Stomach smooth muscle (tissue), 2 donors: ENCODE data around the gene ZNF160.

Source experiments
- H3K27ac ChIP-seq: one replicate; pipeline ENCODE4 v1.7.0; 2013; ENCODE audit warnings: mild to moderate bottlenecking, low read length, inconsistent platforms
- H3K27me3 ChIP-seq, 2 donors: one replicate each; pipeline ENCODE4 v1.7.0; 2013; ENCODE audit warnings: low read length in 2 of 2; ENCODE audit not compliant: insufficient read depth in 2 of 2, control insufficient read depth in 1 of 2
- H3K36me3 ChIP-seq, 2 donors: one replicate each; pipeline ENCODE4 v1.7.0; 2013; ENCODE audit warnings: low read length in 2 of 2; ENCODE audit not compliant: control insufficient read depth in 2 of 2, insufficient read depth in 2 of 2
- H3K4me1 ChIP-seq: one replicate; pipeline ENCODE4 v1.7.0; 2013; ENCODE audit warnings: low read length; ENCODE audit not compliant: control insufficient read depth, insufficient read depth
- H3K4me3 ChIP-seq, 2 donors: one replicate each; pipeline ENCODE4 v1.7.0; 2013; ENCODE audit warnings: low read length in 2 of 2
- H3K9ac ChIP-seq, 2 donors: one replicate each; pipeline ENCODE4 v1.7.0; 2013; ENCODE audit warnings: low read length in 2 of 2, mild to moderate bottlenecking in 1 of 2
- H3K9me3 ChIP-seq, 2 donors: one replicate each; pipeline ENCODE4 v1.7.0; 2013; ENCODE audit warnings: low read length in 2 of 2; ENCODE audit not compliant: control insufficient read depth in 2 of 2
- donor health status: healthy.
- donor health status: Pancreatic carcinoma.

The ZNF160 gene

DNA sequence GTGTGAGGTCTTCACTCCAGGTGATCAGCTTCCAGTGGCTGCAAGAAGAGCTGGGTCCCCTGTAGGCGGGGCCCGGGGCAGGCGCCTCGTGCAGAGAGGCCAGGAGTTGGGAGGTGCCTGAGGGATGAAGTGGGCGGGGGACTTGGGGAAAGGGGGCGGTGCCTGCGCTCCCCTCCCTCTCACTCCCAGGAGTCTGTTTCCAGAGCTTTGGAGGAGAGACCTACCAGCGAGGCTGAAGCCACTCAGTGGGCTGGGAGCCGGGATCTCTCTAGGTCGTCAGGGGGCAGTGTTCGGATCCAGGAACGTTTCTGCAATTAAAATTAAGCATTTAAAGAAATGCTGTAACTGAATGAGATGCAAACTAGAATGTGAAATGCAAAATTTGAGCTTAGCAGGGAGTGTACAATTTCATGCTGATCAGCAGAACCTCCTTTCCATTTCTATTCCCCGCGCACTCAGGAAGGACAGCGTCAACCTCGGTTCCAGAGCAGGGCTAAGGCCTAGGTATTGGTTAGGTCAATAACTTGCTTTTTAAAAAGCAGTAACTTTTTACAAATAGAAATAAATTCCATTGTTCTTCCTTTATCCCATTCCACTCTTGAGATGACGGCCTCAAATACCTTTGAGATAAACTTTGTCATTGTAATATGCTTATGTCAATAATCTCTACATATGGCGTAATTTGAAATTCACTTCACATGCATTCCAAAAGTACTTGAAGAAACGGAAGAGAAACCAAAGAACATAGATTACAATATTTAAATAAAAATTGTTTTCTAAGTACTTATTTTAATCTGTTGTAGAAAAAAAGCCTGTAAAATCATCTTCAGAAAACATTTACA, 11.6 kb downstream of the ZNF160 start:
- Histone ChIP-seq H3K27ac (no peak overlapping the region), H3K4me3 (no peak overlapping the region), H3K9me3 (no peaks in the 10 kb centered on the region), H3K4me1 (no peaks in the 10 kb centered on the region), H3K27me3 (no peaks in the 10 kb centered on the region), H3K36me3 (peaks cover 25 to 30% of the 10 kb centered on the region in 2 donors), H3K9ac (no peak overlapping the region)

DNA sequence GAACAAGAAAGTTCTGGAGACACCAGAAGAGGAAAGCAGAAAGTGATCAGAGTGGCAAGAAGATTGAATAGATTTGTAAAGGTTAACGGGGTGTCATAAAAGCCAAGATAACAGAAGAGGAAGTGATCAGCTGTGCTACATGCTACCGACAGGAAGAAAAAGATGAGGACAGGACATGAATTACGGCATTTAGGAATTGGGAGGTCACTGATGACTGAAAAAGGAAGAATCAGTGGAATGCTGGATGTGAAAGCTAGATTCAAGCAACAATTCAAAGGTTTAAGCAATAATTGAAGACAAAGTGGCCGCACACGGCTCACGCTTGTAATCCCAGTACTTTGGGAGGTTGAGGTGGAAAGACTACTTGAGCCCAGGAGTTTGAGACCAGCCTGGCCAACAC, 15.1 kb downstream of the ZNF160 start:
- Histone ChIP-seq H3K9ac (no peak overlapping the region), H3K27me3 (no peaks in the 10 kb centered on the region), H3K4me3 (no peak overlapping the region), H3K9me3 (no peaks in the 10 kb centered on the region), H3K36me3 (peaks cover 49 to 54% of the 10 kb centered on the region in 2 donors), H3K4me1 (no peaks in the 10 kb centered on the region), H3K27ac (no peak overlapping the region)

DNA sequence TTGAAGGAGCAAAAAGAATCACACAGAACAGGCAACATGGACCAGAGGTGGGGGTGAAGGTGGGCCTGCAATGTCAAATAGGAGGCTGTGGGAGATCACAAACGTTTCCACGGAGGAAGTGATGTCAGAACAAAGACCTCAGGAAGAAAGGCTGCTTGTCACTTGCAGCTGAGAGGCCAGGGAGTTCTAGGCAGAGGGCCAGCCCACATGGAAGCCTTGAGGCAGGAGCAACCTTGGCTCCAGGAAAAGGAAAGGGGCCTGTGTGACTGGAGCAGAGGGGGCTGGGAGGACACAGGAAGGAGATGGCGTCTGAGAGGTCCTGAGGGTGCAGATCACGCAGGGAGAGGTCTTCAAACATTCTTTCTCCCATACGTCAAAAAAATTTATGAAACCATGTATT, 16.3 kb downstream of the ZNF160 start:
- Histone ChIP-seq H3K9ac (no peak overlapping the region), H3K9me3 (no peaks in the 10 kb centered on the region), H3K27ac (no peak overlapping the region), H3K27me3 (no peaks in the 10 kb centered on the region), H3K36me3 (peaks cover 59 to 60% of the 10 kb centered on the region in 2 donors), H3K4me3 (no peak overlapping the region), H3K4me1 (no peaks in the 10 kb centered on the region)

DNA sequence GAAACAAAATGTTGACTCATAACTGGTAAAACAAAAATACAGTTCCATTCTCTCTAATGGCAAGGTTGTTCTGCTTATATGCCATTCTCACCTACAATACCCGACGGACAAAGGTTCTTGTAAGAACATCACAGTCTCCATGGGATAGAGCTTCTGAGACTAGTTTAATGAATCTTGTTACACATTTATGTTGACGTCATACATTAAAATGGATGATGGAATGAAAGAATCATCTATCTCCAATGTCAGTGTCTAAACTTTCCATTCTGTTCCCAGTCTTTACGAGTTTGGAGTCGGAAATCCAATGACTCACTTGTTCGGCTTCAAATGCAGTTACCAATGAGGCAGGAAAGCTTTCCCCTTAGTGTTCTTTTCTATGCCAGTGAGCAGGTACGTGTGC, 17.7 kb downstream of the ZNF160 start:
- Histone ChIP-seq H3K4me3 (no peak overlapping the region), H3K27ac (no peak overlapping the region), H3K27me3 (no peaks in the 10 kb centered on the region), H3K36me3 (peaks cover 47 to 56% of the 10 kb centered on the region in 2 donors), H3K4me1 (no peaks in the 10 kb centered on the region), H3K9ac (no peak overlapping the region), H3K9me3 (no peaks in the 10 kb centered on the region)

DNA sequence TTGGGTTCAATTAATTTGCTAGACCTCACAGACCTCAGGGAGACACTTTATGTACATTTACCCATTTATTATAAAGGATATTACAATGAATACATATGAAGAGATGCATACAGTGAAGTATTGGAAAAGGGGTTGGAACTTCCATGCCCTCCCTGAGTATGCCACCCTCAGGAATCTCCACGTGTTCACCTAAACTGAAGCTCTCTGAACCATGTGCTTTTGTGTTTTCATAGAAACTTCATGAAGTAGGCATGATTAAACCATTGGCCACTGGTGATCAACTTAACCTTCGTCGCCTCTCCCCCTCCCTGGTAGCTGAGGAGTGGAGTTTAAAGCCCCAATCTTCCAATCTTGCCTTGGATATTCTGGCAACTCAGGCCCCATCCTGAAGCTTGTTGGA, 20.3 kb downstream of the ZNF160 start:
- no peak overlapping the region for H3K27ac ChIP-seq
- peaks cover 35 to 41% of the 10 kb centered on the region in 2 donors for H3K36me3 ChIP-seq
- no peaks in the 10 kb centered on the region for H3K27me3 ChIP-seq
- no peak overlapping the region for H3K4me3 ChIP-seq
- H3K9me3 ChIP-seq = no peaks in the 10 kb centered on the region
- no peak overlapping the region for H3K9ac ChIP-seq
- H3K4me1 ChIP-seq = no peaks in the 10 kb centered on the region

DNA sequence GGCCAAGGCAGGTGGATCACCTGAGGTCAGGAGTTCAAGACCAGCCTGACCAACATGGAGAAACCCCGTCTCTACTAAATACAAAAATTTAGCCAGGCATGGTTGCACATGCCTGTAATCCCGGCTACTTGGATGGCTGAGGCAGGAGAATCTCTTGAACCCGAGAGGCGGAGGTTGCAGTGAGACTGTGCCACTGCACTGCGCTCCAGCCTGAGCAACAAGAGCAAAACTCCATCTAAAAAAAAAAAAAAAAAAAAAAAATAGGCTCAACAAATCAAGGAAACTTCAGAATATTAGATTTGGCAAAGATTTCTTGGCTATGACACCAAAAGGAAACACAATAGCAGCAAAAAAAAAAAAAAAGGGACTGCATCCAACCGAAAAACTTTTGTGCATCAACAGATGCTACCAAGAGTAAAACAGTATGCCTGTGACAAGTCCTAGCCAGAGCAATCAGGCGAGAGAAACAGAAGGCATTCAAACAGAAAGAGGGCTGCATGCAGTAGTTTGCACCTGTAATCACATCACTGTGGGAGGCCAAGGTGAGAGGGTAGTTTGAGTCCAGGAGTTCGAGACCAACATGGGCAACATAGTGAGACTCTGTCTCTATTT, 23.8 kb downstream of the ZNF160 start:
- no peak overlapping the region for H3K4me3 ChIP-seq
- H3K4me1 ChIP-seq = no peaks in the 10 kb centered on the region
- no peak overlapping the region for H3K9ac ChIP-seq
- H3K27ac ChIP-seq = no peak overlapping the region
- no peaks in the 10 kb centered on the region for H3K9me3 ChIP-seq
- H3K36me3 ChIP-seq = peaks cover 15 to 27% of the 10 kb centered on the region in 2 donors
- no peaks in the 10 kb centered on the region for H3K27me3 ChIP-seq

DNA sequence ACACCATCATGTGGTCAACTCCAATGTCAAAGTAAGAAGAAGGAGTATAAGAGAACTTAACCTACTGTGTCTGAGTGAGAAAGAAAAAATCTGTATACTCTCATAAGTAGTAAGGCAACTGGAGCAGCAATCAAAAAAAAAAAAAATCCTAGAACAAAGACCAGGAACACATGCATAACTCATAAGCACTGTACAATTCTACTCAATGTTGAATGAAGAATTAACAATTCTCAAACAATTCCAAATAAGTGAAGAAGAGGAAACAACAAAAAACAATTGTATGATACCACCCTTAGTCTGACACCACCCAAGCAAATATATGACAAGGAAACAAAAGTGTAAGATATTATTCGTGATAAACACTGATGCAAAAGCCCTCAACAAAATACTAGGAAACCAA, 24.6 kb downstream of the ZNF160 start:
- no peak overlapping the region for H3K4me3 ChIP-seq
- no peak overlapping the region for H3K9ac ChIP-seq
- H3K27ac ChIP-seq = no peak overlapping the region
- H3K27me3 ChIP-seq = no peaks in the 10 kb centered on the region
- H3K4me1 ChIP-seq = no peaks in the 10 kb centered on the region
- H3K36me3 ChIP-seq = peaks cover 15 to 27% of the 10 kb centered on the region in 2 donors
- H3K9me3 ChIP-seq = no peaks in the 10 kb centered on the region

DNA sequence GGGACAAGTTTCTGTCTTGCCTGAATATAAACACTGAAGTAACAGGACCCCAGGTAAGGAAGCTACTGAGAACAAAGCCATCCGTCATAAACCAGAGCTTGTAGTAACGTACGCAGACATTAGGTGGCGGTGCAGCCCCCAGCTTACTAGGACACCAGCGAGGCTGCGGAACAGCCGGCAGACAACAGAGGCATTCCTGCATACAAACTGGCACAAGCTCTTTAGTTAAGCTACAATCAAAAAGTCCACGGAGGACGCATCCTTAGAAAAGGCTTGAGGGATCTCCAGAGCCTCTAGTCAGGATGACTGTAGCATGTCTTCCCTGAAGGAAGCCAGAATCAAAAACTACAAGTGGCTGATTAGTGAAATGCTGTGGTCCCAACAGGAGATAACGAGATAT, 26.2 kb downstream of the ZNF160 start:
- Histone ChIP-seq H3K4me3 (no peak overlapping the region), H3K9ac (no peak overlapping the region), H3K36me3 (peaks cover 16 to 30% of the 10 kb centered on the region in 2 donors), H3K27me3 (no peaks in the 10 kb centered on the region), H3K4me1 (no peaks in the 10 kb centered on the region), H3K9me3 (no peaks in the 10 kb centered on the region), H3K27ac (no peak overlapping the region)

DNA sequence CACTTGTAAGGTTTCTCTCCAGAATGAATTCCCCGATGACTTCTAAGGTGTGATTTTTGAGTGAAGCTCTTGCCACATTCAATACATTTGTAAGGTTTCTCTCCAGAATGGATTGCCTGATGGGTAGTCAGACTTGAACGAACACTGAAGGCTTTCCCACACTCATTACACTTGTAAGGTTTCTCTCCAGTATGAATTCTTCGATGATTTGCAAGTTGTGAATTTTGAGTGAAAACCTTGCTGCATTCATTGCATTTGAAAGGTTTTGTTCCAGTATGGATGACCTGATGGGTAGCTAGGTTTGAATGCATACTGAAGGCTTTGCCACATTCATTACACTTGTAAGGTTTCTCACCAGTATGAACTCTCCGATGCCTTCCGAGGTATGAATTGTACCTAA, 34.4 kb downstream of the ZNF160 start:
- Histone ChIP-seq H3K4me3 (peak overlapping the region in 1 of 2 donors; percentile 28), H3K9ac (no peak overlapping the region), H3K9me3 (peaks cover 9 to 18% of the 10 kb centered on the region in 2 donors), H3K36me3 (peaks cover 46 to 48% of the 10 kb centered on the region in 2 donors), H3K27me3 (no peaks in the 10 kb centered on the region), H3K4me1 (no peaks in the 10 kb centered on the region), H3K27ac (no peak overlapping the region)

DNA sequence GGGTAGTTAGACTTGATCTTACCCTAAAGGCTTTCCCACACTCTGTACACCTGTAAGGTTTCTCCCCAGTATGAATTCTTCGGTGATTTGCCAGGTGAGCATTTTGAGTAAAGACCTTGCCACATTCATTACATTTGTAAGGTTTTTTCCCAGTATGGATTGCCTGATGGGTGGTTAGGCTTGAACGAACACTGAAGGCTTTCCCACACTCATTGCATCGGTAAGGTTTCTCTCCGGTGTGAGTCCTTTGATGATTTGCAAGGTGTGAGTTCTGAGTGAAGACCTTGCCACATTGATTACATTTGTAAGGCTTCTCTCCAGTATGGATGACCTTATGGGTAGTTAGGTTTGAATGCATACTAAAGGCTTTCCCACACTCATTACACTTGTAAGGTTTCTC, 35.0 kb downstream of the ZNF160 start:
- Histone ChIP-seq H3K27me3 (no peaks in the 10 kb centered on the region), H3K9ac (no peak overlapping the region), H3K4me1 (no peaks in the 10 kb centered on the region), H3K4me3 (no peak overlapping the region), H3K36me3 (peaks cover 40 to 43% of the 10 kb centered on the region in 2 donors), H3K27ac (no peak overlapping the region), H3K9me3 (peaks cover 9 to 18% of the 10 kb centered on the region in 2 donors)
